NCI-H748 (cell line): ENCODE data around the gene EPB41L4B.
"Not testable (repeated sequence)": the region's sequence is repeated elsewhere in the genome, so short reads cannot be mapped to it uniquely, and the experiment has no call there.

ENCODE experiments used
- DNase-seq: peaks from one replicate; lab custom pipeline; 2025; ENCODE audit not compliant: unreplicated experiment; lab: John Stamatoyannopoulos, UW

Gene EPB41L4B

GRCh38 chr9:109246533-109246932 lies 74.3 kb downstream of the EPB41L4B start:
- DNase-seq, result no peak

GRCh38 chr9:109245310-109245897 lies 75.5 kb downstream of the EPB41L4B start:
- no peak for DNase-seq

- peak; percentile 80 for DNase-seq
Measured at GRCh38 chr9:109244179-109245132, 76.4 kb downstream of the EPB41L4B start.

- DNase-seq, result no peak
Measured at GRCh38 chr9:109242741-109243140, 78.1 kb downstream of the EPB41L4B start.

GRCh38 chr9:109242014-109242413 lies 78.8 kb downstream of the EPB41L4B start:
- no peak for DNase-seq

GRCh38 chr9:109241207-109241606 lies 79.7 kb downstream of the EPB41L4B start:
- DNase-seq, result no peak

GRCh38 chr9:109239240-109239639 lies 81.6 kb downstream of the EPB41L4B start:
- no peak for DNase-seq

- DNase-seq, result no peak
Measured at GRCh38 chr9:109238655-109239054, 82.2 kb downstream of the EPB41L4B start.

- DNase-seq, result no peak
Measured at GRCh38 chr9:109238125-109238524, 82.7 kb downstream of the EPB41L4B start.

- DNase-seq, result no peak
Measured at GRCh38 chr9:109232449-109233237, 88.2 kb downstream of the EPB41L4B start.

GRCh38 chr9:109231593-109231992 lies 89.3 kb downstream of the EPB41L4B start:
- DNase-seq, result no peak

- no peak for DNase-seq
Measured at GRCh38 chr9:109230277-109230676, 90.6 kb downstream of the EPB41L4B start.

- DNase-seq, result no peak
Measured at GRCh38 chr9:109229682-109230081, 91.2 kb downstream of the EPB41L4B start.

GRCh38 chr9:109228093-109228642 lies 92.7 kb downstream of the EPB41L4B start:
- DNase-seq, result no peak

GRCh38 chr9:109225629-109226028 lies 95.2 kb downstream of the EPB41L4B start:
- DNase-seq, result no peak

- DNase-seq, result no peak
Measured at GRCh38 chr9:109224751-109225150, 96.1 kb downstream of the EPB41L4B start.

- DNase-seq, result not testable (repeated sequence)
Measured at GRCh38 chr9:109218242-109218641, 102.6 kb downstream of the EPB41L4B start.

- no peak for DNase-seq
Measured at GRCh38 chr9:109214414-109214813, 106.4 kb downstream of the EPB41L4B start.

- DNase-seq, result peak; percentile 21
Measured at GRCh38 chr9:109213285-109214121, 107.4 kb downstream of the EPB41L4B start.

GRCh38 chr9:109212768-109213167 lies 108.1 kb downstream of the EPB41L4B start:
- no peak for DNase-seq
